Stimulated activated CD4-positive, alpha-beta T cell treated with anti-CD3 and anti-CD28 coated beads, Interleukin-4, amount 100 ng/mL, for 48 hours (primary cell): ENCODE measurements around the gene GTF3C5.
"Not testable (repeated sequence)": the region's sequence is repeated elsewhere in the genome, so short reads cannot be mapped to it uniquely, and the experiment has no call there.

ENCODE experiments used
- DNase-seq, 2 donors: peaks; one replicate each; pipeline ENCODE4 v3.0.0-alpha.2; 2020; ENCODE audit warnings: low read depth in 2 of 2

Gene GTF3C5

DNA sequence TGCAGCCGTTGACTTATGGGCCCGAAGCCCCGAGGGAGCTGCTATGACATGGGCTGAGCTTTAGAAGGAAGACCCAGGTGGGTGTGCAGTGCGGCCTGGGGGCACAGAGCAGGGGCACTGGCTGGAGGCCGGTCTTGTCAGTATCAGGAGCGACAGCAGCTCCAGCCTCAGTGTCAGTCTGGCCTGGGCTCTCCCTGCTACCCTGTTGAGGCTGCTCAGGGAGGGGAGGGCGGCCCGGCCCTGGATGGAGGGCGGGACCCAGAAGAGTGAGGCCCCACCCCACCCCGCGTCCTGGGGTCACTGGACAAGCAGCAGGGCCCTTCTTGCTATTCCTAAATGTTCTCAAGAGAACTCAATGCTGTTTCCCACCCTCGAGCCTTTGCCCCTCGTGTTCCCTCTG is 34.3 kb upstream of the GTF3C5 start:
- DNase-seq: no peak

DNA sequence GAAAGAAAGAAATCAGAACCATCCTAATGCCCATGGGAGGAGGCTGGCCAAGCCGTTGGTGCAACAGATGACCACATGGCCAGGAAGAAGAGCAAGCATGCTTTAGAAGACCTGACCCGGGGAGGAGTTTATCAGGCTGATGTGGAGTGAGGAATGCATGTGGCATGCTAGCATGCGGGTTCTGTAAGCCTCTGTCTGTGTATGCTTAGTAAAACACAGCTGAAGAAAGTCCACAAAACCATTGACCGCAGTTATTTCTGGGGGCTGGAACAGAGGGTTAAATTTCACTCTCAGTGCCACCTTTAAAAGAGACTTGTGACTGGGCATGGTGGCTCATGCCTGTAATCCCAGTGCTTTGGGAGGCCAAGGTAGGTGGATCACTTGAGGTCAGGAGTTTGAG is 33.2 kb upstream of the GTF3C5 start:
- DNase-seq: no peak

DNA sequence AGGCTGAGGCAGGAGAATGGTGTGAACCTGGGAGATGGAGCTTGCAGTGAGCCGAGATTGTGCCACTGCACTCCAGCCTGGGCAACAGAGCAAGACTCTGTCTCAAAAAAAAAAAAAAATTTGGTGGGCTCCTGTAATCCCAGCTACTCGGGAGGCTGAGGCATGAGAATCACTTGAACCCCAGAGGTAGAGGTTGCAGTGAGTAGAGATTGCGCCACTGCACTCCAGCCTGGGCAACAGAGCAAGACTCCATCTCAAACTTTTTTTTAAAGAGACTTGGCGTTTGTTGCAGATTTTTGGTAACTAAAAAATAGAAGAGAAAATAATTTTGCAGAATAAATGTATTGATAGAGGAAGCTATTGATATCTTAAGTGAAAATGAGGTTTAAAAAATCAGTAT is 32.6 kb upstream of the GTF3C5 start:
- DNase-seq: not testable (repeated sequence)

DNA sequence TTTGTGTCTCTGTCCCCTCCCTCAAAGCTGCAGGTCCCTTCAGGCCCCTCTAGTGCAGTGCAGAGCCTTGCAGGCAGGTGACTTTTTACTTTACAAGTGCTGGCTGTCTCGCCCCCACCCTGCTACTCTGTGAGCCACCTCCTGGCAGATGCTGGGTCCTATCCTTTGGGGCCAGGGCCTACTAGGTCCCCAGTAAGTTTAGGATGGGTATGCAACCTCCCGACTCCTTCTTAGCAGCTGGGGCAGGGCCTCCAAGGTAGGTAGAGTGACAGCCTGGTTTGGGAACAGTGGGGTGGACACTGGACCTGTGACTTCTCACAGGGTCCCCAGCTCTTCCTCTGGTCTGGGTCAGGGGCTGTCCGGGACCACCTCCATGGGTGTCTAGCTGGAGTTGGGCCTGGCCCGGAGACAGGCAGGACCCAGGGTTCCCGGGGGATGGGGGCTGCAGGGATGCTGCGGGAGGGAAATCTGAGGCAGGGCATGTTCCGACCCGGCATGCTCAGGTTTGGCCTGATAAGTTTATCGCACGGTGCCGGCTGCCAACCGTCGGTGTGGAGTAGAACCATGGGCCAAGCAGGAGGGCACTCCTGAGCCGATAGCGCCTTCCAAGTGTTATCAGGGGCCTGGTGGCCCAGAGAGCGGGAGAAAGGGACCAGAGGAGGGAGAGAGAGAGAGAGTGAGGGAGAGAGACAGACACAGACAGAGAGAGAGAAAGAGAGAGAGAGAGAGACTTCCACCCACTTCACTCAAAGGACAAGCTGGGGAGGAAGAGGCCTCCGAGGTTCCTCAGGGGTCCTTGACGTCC is 31.8 kb upstream of the GTF3C5 start:
- DNase-seq: no peak

DNA sequence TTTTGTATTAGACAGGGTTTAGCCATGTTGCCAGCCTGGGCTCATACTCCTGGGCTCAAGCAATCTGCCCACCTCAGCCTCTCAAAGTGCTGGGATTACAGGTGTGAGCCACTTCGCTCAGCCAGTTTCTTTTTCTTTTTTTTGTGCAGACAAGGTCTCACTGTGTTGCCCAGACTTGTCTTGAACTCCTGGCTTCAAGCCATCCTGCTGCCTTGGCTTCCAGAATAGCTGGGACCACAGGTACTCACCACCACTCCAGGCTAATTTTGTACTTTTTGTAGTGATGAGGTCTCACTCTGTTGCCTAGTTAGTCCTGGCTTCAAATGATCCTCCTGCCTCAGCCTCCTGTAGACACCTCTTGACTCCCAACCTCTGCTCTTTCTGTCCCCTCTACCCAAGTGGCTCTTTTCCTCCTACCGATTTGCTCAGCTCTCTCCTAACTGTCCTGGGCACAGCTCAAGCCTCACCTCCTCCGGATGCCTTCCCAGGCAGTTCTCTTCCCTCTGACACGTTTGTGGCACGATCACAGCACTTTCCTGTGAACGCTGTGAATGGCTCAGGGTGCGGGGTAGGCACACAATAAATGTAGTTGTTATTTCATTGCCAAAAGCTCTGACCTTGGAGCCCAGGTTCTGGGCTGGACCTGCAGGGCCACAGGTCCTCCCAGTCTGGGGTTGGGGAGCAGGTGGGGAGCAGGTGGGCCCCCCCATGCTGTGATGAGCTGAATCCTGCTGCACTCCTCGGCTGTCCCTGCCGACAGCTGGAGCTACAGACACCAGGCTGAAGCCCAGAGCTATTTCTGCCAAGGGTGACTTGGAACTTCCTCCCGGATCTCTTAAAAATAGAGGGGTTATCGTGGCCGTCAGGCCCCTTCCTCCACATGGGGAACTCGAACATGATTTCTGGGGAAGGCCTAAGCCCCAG is 28.4 kb upstream of the GTF3C5 start:
- DNase-seq: no peak

DNA sequence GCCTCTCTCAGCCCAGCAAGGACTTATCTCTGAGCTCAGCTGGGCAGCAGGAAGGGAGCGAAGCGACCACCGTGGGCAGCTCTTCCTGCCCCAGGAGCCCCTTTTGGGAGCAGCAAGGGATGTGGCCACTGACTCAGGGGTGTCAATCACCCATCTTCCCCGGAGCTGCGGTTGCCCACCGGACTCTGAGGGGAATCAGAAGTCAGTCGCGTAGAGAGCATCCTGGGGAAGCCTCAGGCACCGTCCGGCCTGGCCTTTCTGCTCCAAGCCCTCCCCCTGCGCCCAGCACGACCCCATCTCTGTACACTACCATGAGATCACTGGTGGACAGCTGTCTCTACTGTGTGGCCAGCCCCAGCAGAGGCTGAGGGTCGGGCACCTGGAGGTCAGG is 27.7 kb upstream of the GTF3C5 start:
- DNase-seq: no peak

DNA sequence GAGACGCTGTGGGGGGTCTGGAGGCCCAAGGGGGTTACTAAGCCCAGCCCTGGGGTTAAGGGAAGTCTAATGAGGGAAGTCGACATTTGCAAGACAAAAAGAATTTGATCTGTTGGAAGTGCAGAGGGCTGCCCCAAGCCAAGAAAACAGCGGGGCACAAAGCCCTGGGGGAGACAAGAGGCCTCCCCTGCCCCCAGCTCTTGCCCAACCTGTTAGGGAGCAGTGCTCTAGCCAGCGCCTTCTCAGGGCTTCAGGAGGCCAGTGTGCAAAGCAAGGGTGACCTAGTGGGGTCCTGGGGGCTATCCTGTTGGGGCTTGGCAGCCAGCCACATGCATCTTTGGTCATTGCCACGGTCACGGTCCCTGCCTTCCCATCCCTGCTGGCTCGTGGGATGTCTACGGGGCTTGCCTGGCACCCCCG is 27.1 kb upstream of the GTF3C5 start:
- no peak for DNase-seq

DNA sequence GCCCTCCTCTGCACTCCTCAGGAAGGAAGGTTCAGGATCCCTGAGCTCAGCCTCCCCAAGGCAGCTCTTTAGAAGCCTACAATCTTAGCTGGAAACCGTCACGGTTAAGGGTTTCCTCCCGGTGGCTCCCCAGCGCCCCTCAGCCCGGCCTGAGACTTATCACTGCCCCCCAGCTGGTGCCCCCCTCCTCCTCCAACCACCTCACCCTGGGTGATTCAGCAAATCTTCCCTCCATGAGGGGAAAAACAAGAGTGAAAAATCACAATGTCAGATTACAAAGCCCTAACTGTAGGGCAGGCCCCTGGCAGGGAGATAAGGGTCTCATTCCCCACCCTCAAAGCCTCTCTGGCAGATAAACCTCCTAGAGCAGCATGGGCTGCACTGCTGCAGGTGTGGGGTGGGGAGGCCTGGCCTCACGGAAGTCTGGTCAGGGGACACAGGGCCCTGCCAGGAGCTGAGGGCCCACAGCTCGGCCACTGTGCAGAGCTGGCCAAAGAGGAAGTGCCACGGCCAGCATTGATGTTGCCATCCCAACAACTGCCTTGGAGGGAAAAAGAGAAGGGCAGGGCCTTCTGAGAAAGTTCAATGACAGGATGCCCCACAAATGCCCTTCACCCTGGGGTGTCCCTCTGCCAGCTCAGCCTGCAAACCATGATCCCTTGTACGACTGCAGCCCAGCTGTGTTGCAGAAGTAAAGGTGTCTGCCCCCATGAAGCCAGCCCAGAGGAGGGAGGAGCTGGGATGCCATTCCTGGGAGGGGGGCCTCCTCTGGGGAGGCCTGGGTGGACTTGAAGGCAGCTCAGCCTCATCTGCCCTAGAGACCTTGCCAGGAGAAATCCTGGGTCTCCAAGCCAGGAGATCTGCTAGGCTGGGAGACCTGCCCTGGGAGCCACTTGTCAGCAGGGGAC is 26.5 kb upstream of the GTF3C5 start:
- no peak for DNase-seq

DNA sequence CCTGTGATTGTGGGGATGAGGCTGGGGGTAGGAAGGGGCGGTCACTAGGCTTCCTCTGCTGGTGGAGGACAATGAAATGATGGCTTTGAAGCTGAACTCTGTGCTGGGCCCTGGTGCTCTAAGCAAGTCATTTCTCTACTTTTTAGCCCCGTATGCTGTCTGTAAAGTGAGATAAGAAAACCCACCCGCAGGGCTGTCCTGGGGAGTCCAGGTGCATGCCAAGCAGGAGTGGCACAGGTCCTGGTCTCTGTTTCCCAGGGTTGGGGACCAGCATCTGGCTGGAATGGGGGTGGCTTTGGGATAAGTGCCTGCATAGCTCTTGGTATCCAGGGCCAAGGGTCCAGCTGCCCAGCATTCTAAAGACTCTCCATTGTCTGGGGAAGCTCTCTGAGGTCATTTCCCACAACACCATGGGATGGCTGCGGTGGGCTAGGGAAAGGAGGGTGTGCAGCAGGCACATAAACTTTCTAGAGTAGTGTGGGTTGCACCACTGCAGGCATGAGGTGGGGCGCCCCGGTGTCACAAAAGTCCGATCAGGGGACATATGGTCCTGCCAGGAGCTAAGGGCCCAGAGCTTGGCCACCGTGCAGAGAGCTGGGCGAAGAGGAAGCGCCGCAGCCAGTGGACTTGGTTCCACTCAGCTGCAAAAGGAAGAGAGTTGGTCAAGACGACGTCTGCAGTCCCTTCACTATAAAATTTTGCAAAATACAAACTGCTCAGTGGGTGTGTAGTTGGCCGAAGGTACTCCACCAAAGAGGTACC is 25.6 kb upstream of the GTF3C5 start:
- DNase-seq: no peak

DNA sequence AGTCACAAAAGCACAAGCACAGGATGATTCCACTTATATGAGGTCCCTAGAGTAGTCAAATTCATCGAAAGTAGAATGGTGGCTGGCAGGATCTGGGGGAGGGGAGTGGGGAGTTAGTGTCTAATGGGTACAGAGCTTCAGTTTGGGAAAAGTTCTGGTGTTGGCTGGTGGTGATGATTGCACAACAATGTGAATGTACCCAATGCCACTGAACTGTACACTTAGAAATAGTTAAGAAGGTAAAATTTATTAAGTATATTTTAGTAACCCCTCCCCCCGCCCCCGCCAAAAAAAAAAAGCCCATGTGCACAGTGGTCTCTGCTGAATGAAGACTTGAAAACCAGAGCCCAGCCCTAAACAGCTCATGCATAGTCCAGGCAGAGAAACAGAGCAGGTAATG is 24.8 kb upstream of the GTF3C5 start:
- DNase-seq: no peak

DNA sequence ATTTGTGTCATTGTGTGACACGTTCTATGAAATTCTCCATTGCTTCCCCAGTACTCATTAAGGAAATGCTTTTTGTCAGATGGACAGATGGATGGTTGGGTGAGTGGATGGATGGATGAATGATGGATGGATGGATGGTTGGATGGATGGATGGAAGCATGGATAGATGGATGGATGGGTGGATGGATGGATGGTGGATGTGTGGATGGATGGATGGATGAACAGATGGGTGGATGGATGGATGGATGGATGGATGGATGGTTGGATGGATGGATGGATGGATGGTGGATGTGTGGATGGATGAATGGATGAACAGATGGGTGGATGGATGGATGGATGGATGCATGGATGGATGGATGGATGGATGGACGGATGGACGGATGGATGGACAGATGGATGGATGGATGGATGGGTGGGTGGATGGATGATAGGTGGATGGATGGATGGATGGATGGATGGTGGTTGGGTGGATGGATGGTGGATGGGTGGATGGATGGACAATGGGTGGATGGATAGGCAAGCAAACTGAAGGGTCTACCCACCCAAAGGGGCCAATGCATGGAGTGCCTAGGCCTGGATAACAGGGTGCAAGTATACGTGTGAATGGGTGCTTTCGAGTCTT is 24.0 kb upstream of the GTF3C5 start:
- DNase-seq: no peak

DNA sequence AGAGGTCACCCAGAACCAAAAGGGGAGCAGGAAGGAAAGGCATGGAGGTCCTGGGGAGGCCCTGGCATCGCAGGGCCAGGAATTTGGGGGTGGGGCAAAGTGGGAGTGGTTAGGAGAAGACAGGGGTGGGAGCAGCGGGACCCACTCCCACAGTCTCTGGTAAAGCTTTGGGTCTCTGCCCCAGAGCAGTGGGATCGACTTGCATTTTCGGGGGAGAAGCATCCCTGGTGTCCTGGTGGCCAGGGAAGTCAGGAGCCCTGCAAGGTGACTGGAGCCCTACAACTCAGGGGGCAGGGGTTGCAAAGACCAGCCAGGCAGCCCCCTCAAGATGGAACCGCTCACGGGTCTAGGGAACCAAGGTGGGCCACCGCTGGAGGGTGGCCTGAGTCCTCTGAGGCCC is 22.4 kb upstream of the GTF3C5 start:
- no peak for DNase-seq

DNA sequence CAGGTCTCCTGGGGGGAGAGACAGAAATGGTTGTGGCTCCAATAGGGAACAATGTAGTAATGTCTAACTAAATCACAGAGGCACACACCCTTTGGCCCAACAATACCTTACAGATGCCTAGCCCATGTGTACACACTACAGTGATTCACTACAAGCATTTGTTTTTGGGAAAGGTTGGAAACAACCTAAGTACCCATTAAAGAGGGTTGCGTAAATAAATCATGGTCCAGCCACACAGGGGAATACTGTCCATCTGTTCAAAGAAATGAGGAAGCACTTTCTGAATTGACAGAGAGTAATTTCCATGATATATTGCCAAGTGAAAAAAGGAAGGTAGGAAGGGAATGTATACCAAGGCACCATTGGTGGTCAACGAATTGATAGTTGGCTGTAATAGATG is 22.0 kb upstream of the GTF3C5 start:
- DNase-seq: no peak

DNA sequence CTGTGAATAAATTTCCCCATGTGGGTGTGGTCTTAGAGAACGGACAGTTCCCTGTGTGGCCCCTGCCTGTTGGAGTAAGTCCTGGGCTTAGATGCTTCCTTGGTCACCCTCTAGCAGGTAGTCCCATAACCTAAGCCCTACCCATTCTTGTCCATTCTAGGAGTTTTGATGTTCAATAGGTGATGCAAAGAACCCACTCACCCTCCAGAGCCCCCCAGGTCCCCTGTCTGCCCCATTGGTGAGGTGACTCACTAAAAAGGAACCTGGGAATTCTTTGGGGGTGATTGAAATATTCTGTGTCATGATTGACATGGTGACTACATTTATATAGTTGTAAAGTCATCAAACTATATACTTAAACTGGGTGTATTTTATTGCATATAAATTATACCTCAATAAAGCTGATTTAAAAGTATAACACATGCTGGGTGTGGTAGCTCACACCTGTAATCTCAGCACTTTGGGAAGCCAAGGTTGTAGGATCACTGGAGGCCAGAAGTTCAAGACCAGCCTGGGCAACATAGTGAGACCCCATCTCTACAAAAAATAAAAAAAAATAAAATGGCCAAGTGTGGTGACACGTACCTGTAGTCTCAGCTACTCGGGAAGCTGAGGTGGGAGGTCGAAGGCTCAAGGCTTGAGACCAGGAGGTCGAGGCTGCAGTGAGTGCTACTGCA is 20.8 kb upstream of the GTF3C5 start:
- no peak for DNase-seq

DNA sequence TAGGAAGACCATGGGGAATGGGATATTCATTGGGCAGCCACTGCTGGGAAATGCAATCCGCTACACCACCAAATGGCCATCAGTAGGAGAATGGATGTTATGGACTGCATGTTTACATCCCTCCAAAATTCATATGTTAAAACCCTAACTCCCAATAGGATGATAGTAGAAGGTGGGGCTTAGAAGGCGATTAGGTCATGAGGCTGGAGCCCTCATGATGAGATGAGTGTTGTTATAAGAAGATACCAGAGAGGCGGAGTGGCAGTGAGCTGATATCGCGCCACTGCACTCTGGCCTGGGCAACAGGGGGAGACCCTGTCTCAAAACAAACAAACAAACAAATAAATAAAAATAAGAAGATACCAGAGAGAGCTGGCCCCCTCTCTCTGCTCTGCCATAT is 16.1 kb upstream of the GTF3C5 start:
- DNase-seq: no peak

DNA sequence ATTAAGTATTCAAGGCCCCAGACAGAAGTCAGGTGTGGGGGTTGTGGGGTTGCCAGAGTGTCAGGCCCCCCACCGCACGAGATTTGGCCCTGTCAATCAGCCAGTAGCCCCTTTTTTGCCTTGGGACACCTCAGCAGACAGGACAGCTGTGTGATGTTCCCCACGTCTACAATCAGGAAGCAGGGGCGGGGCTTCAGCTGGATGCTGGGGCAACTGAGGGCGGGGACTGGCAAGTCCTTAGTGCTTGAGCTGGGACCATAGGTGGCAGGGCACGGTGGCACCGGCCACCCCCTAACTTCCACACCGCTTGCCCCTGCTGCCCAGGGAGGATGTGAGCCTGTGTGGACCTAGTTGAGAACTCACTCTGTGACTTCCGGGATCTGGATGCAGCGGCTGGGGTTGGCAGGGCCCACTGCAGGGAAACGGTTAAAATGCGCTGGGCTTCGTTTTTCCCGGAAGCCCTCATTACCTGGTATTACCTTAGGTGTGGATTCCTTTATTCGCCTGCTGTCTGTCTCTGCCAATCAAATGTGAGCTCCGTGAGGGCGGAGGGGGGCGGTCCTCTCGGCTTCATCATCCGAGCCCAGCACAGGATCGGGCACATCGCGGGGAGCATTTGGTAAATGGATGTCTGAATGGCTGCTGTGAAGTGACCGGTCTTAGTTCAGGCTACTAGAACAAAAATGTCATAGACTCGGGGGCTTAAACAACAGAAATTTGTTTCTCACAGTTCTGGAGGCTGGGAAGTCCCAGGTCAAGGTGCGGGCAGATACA is 7.5 kb upstream of the GTF3C5 start:
- peak; percentile 50 for DNase-seq

DNA sequence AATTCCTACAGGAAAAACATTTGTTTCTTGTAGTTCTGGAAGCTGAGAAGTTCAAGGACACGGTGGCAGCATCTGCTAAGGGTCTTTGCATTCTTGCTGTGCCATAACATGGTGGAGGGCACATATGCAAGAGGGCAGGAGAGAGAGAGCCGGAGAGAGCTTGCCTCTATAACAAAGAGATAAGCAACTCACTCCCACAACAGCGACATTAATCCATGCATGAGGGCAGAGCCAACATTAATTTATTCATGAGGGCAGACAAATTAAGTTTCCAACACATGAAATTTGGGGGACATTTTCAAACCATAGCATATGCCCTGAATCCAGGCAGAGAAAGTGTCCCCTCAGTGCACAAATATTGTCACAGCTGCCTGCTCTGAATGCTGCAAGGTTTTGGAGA is 4.4 kb upstream of the GTF3C5 start:
- DNase-seq: no peak

DNA sequence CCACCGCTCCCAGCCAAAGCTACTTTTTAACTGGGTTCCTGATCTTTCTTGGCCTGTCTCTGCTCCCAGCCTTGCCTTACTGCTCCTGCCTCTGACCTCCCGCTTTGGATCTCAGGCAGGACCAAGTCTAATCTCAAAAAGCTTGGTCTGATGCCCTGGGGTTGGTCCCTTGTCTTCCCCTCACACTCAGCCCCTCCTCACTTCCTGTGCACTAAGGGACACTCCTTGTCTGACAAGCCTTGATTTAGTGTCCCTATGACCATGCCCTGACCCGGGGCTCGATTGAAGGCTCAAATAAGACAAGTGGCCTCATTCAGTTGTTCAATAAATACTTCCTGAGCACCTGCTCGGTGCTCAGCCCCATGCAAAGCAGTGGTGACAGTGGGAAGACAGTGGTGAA is 3.7 kb upstream of the GTF3C5 start:
- no peak for DNase-seq

DNA sequence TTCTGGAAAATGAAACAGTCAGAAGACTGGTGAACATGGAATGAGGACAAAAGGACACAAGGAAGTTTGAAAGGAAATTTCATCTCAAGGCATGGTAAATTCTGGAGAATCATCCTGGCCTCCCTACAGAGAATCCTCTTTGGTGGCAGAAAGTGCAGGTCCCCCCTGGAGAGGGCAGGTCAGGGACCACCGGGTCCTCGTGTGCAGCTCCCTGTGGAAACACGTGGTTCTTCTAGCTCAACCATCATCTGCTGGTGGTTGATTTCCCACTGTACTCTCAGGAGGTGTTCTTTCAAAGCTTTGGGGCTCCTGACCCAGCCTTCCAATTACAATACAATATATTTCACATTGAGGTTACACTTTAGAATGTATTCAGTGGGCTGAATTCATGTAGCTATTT is 2.6 kb upstream of the GTF3C5 start:
- no peak for DNase-seq

DNA sequence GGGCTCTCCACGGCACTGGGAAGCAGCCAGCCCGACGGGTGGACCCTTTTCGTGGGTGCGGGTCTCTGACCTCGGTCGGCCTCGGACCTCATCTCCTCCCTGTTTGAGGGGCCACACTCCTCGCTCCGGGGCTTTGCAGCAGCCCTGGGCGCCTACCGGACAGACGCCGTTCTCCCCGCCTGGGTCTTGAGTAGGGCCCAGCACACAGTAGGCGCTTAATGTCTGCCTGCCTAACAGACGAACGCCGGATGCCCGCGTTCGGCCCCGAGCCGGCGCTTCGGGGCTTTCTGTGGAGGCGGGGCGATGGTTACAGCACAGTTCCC is 842 bp upstream of the GTF3C5 start:
- DNase-seq: no peak
